NCI-H1092 treated with DMSO at 0.1 percent for 48 hours (cell line): Measurements from ENCODE around the gene GSG1.
"Not testable (repeated sequence)": the region's sequence is repeated elsewhere in the genome, so short reads cannot be mapped to it uniquely, and the experiment has no call there.

Source experiments
- DNase-seq: peaks from one replicate; lab custom pipeline; 2025; lab: John Stamatoyannopoulos, UW

The GSG1 gene

GRCh38 chr12:13090054-13090453 lies 13.4 kb downstream of the GSG1 start:
- no peak for DNase-seq

- no peak for DNase-seq
Measured at GRCh38 chr12:13088496-13088895, 15.0 kb downstream of the GSG1 start.

- DNase-seq = no peak
Measured at GRCh38 chr12:13087766-13088165, 15.7 kb downstream of the GSG1 start.

GRCh38 chr12:13085968-13086686 lies 17.3 kb downstream of the GSG1 start:
- DNase-seq = no peak

- DNase-seq = no peak
Measured at GRCh38 chr12:13084898-13085640, 18.4 kb downstream of the GSG1 start.

GRCh38 chr12:13083638-13084037 lies 19.8 kb downstream of the GSG1 start:
- DNase-seq = not testable (repeated sequence)

- no peak for DNase-seq
Measured at GRCh38 chr12:13082861-13083260, 20.6 kb downstream of the GSG1 start.

GRCh38 chr12:13080266-13080665 lies 23.2 kb downstream of the GSG1 start:
- no peak for DNase-seq

GRCh38 chr12:13079440-13079906 lies 24.0 kb downstream of the GSG1 start:
- no peak for DNase-seq

- DNase-seq = no peak
Measured at GRCh38 chr12:13075786-13076570, 27.5 kb downstream of the GSG1 start.

GRCh38 chr12:13075118-13075480 lies 28.4 kb downstream of the GSG1 start:
- no peak for DNase-seq

- DNase-seq = no peak
Measured at GRCh38 chr12:13074396-13075117, 28.9 kb downstream of the GSG1 start.

GRCh38 chr12:13073173-13073572 lies 30.3 kb downstream of the GSG1 start:
- DNase-seq = no peak

- DNase-seq = no peak
Measured at GRCh38 chr12:13071305-13072280, 31.9 kb downstream of the GSG1 start.

- no peak for DNase-seq
Measured at GRCh38 chr12:13069380-13069779, 34.1 kb downstream of the GSG1 start.

- no peak for DNase-seq
Measured at GRCh38 chr12:13067322-13067721, 36.1 kb downstream of the GSG1 start.

GRCh38 chr12:13066459-13066858 lies 37.0 kb downstream of the GSG1 start:
- no peak for DNase-seq

- no peak for DNase-seq
Measured at GRCh38 chr12:13066014-13066413, 37.5 kb downstream of the GSG1 start.

GRCh38 chr12:13062669-13063068 lies 40.8 kb downstream of the GSG1 start:
- no peak for DNase-seq

GRCh38 chr12:13061377-13061776 lies 42.1 kb downstream of the GSG1 start:
- DNase-seq = no peak

- DNase-seq = no peak
Measured at GRCh38 chr12:13060581-13060980, 42.9 kb downstream of the GSG1 start.
